AG10803 (cell line): Measurements from ENCODE around the gene MSH5.
A peak's percentile ranks its signal among the peaks of the same experiment; 100 is the strongest.

Experiments
- DNase-seq: peaks from one replicate; pipeline ENCODE4 v3.0.0; 2010; ENCODE audit warnings: low read depth
- H3K4me3 ChIP-seq: 2 replicates; pipeline ENCODE4 v1.5.1; 2011; ENCODE audit warnings: mild to moderate bottlenecking, low read length, control low read depth
- CTCF ChIP-seq: conservative IDR thresholded peaks from 2 replicates; pipeline ENCODE4 v1.5.1; 2011; ENCODE audit warnings: mild to moderate bottlenecking, low read length, control low read depth, inconsistent platforms

MSH5 gene

GRCh38 chr6:31712296-31712695 lies 27.5 kb upstream of the MSH5 start:
- H3K4me3 ChIP-seq: no peak overlapping the region
- no peak for DNase-seq
- 0 out of 2 replicates have a peak, but pooled peaks have one; percentile 4 for TF ChIP-seq CTCF

GRCh38 chr6:31713465-31713864 lies 26.3 kb upstream of the MSH5 start:
- no peak overlapping the region for H3K4me3 ChIP-seq
- DNase-seq: no peak
- TF ChIP-seq CTCF: no peak

GRCh38 chr6:31713991-31714684 lies 25.7 kb upstream of the MSH5 start:
- H3K4me3 ChIP-seq: no peak overlapping the region
- no peak for TF ChIP-seq CTCF
- DNase-seq: no peak

- TF ChIP-seq CTCF: no peak
- H3K4me3 ChIP-seq: no peak within 1 kb of the TSS
- DNase-seq: no peak
Observed at GRCh38 chr6:31715022-31715958, 24.5 kb upstream of the MSH5 start, which contains the start of gene LY6G6D. TSS of gene LY6G6D (plus strand) at chr6:31715348. CDS start at chr6:31715356, 8 bp downstream.

GRCh38 chr6:31717499-31718222 lies 22.1 kb upstream of the MSH5 start:
- H3K4me3 ChIP-seq: no peak overlapping the region
- DNase-seq: no peak
- no peak for TF ChIP-seq CTCF

- DNase-seq: no peak
- no peak for TF ChIP-seq CTCF
- no peak overlapping the region for H3K4me3 ChIP-seq
Observed at GRCh38 chr6:31718265-31718664, 21.5 kb upstream of the MSH5 start.
